ENCODE results near the gene ZBTB16. TPM values are rescaled to one million over a fixed set of nuclear protein-coding genes. Genes with fewer than 3 reads are reported as not detected.

The ZBTB16 gene
- total RNA-seq, 1 donor: under 0.01 TPM

- Histone ChIP-seq H3K27ac (ENCODE audit: low read depth, low read length) (no peak overlapping the region), H3K4me1 (ENCODE audit: insufficient read depth, low read length) (no peaks in the 10 kb centered on the region), H2AFZ (ENCODE audit: low read length) (no peak overlapping the region), H3K36me3 (ENCODE audit: insufficient read depth, low read length) (no peaks in the 10 kb centered on the region), H3K79me2 (ENCODE audit: insufficient read depth, low read length) (no peaks in the 10 kb centered on the region), H3K4me3 (ENCODE audit: insufficient read depth, low read length) (no peak overlapping the region), H3K27me3 (ENCODE audit: insufficient read depth, low read length) (peaks cover 2% of the 10 kb centered on the region), H4K20me1 (ENCODE audit: insufficient read depth, low read length) (no peaks in the 10 kb centered on the region), H3K9me3 (ENCODE audit: low read depth, low read length) (no peaks in the 10 kb centered on the region), H3K4me2 (ENCODE audit: insufficient read depth, low read length) (no peak overlapping the region)
- no peak for DNase-seq (ENCODE audit: insufficient read length, low spot score, missing footprints)
- no peak for TF ChIP-seq CTCF (IDR thresholded peaks at IDR 0.05; ENCODE audit: extremely low read depth, low read depth, low read length)
These were observed 11.1 kb downstream of the ZBTB16 start for GRCh38 chr11:114070464-114071139.

- H3K9me3 ChIP-seq (ENCODE audit: low read depth, low read length): no peaks in the 10 kb centered on the region
- DNase-seq (ENCODE audit: insufficient read length, low spot score, missing footprints): no peak
- H3K79me2 ChIP-seq (ENCODE audit: insufficient read depth, low read length): no peaks in the 10 kb centered on the region
- no peaks in the 10 kb centered on the region for H3K4me1 ChIP-seq (ENCODE audit: insufficient read depth, low read length)
- no peak for TF ChIP-seq CTCF (IDR thresholded peaks at IDR 0.05; ENCODE audit: extremely low read depth, low read depth, low read length)
- H2AFZ ChIP-seq (ENCODE audit: low read length): no peak overlapping the region
- H3K4me2 ChIP-seq (ENCODE audit: insufficient read depth, low read length): no peak overlapping the region
- H3K4me3 ChIP-seq (ENCODE audit: insufficient read depth, low read length): no peak overlapping the region
- no peaks in the 10 kb centered on the region for H3K36me3 ChIP-seq (ENCODE audit: insufficient read depth, low read length)
- no peaks in the 10 kb centered on the region for H4K20me1 ChIP-seq (ENCODE audit: insufficient read depth, low read length)
- H3K27ac ChIP-seq (ENCODE audit: low read depth, low read length): no peak overlapping the region
- peaks cover 14% of the 10 kb centered on the region for H3K27me3 ChIP-seq (ENCODE audit: insufficient read depth, low read length)
These were observed 13.7 kb downstream of the ZBTB16 start for GRCh38 chr11:114073007-114073827.

GRCh38 chr11:114073828-114074381 is 14.4 kb downstream of the ZBTB16 start:
- Histone ChIP-seq H3K79me2 (ENCODE audit: insufficient read depth, low read length) (no peaks in the 10 kb centered on the region), H3K9me3 (ENCODE audit: low read depth, low read length) (no peaks in the 10 kb centered on the region), H2AFZ (ENCODE audit: low read length) (no peak overlapping the region), H3K27ac (ENCODE audit: low read depth, low read length) (no peak overlapping the region), H3K4me3 (ENCODE audit: insufficient read depth, low read length) (no peak overlapping the region), H3K36me3 (ENCODE audit: insufficient read depth, low read length) (no peaks in the 10 kb centered on the region), H3K4me1 (ENCODE audit: insufficient read depth, low read length) (no peaks in the 10 kb centered on the region), H4K20me1 (ENCODE audit: insufficient read depth, low read length) (no peaks in the 10 kb centered on the region), H3K4me2 (ENCODE audit: insufficient read depth, low read length) (no peak overlapping the region), H3K27me3 (ENCODE audit: insufficient read depth, low read length) (peaks cover 15% of the 10 kb centered on the region)
- no peak for DNase-seq (ENCODE audit: insufficient read length, low spot score, missing footprints)
- no peak for TF ChIP-seq CTCF (IDR thresholded peaks at IDR 0.05; ENCODE audit: extremely low read depth, low read depth, low read length)
